ENCODE data around the gene OAS3.

The OAS3 gene

DNA sequence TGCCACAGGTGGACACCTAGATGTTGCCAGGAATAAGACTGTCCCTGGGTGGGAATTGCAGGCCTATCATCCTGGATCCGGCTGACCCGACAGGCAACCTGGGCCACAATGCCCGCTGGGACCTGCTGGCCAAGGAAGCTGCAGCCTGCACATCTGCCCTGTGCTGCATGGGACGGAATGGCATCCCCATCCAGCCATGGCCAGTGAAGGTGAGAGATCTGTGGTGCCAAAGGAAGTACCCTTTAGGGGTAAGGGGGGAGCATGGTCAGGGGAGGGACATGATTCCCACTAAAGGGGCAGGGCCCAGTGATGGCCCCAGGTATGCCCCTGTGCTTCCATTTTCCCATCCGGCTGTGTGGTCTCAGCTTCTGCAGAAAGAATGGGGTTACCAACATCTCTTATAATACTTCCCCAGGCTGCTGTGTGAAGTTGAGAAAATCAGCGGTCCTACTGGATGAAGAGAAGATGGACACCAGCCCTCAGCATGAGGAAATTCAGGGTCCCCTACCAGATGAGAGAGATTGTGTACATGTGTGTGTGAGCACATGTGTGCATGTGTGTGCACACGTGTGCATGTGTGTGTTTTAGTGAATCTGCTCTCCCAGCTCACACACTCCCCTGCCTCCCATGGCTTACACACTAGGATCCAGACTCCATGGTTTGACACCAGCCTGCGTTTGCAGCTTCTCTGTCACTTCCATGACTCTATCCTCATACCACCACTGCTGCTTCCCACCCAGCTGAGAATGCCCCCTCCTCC is 31.5 kb downstream of the OAS3 start:
- H2AFZ ChIP-seq (ENCODE audit: low read depth, low read length): no peak overlapping the region
- H3K4me1 ChIP-seq (ENCODE audit: insufficient read depth, low read length): no peaks in the 10 kb centered on the region
- no peaks in the 10 kb centered on the region for H3K9me3 ChIP-seq (ENCODE audit: low read length)
- no peak overlapping the region for H3K4me3 ChIP-seq (ENCODE audit: low read length)
- H3K36me3 ChIP-seq (ENCODE audit: insufficient read depth, low read length): no peaks in the 10 kb centered on the region
- H3K27me3 ChIP-seq (ENCODE audit: insufficient read depth, low read length): peaks cover 5% of the 10 kb centered on the region

GRCh38 chr12:112970391-112970790 is 32.1 kb downstream of the OAS3 start:
- Histone ChIP-seq H3K4me3 (ENCODE audit: low read length) (no peak overlapping the region), H3K36me3 (ENCODE audit: insufficient read depth, low read length) (no peaks in the 10 kb centered on the region), H3K4me1 (ENCODE audit: insufficient read depth, low read length) (no peaks in the 10 kb centered on the region), H3K27me3 (ENCODE audit: insufficient read depth, low read length) (peaks cover 5% of the 10 kb centered on the region), H3K9me3 (ENCODE audit: low read length) (no peaks in the 10 kb centered on the region), H2AFZ (ENCODE audit: low read depth, low read length) (no peak overlapping the region)

DNA sequence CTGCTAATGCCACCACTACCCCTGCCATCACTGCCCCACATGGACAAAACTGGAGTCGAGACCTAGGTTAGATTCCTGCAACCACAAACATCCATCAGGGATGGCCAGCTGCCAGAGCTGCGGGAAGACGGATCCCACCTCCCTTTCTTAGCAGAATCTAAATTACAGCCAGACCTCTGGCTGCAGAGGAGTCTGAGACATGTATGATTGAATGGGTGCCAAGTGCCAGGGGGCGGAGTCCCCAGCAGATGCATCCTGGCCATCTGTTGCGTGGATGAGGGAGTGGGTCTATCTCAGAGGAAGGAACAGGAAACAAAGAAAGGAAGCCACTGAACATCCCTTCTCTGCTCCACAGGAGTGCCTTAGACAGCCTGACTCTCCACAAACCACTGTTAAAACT is 33.0 kb downstream of the OAS3 start:
- H3K27me3 ChIP-seq (ENCODE audit: insufficient read depth, low read length): peaks cover 5% of the 10 kb centered on the region
- H2AFZ ChIP-seq (ENCODE audit: low read depth, low read length): no peak overlapping the region
- no peaks in the 10 kb centered on the region for H3K9me3 ChIP-seq (ENCODE audit: low read length)
- no peaks in the 10 kb centered on the region for H3K4me1 ChIP-seq (ENCODE audit: insufficient read depth, low read length)
- no peak overlapping the region for H3K4me3 ChIP-seq (ENCODE audit: low read length)
- no peaks in the 10 kb centered on the region for H3K36me3 ChIP-seq (ENCODE audit: insufficient read depth, low read length)

- no peaks in the 10 kb centered on the region for H3K9me3 ChIP-seq (ENCODE audit: low read length)
- no peaks in the 10 kb centered on the region for H3K36me3 ChIP-seq (ENCODE audit: insufficient read depth, low read length)
- no peak overlapping the region for H2AFZ ChIP-seq (ENCODE audit: low read depth, low read length)
- peaks cover 5% of the 10 kb centered on the region for H3K27me3 ChIP-seq (ENCODE audit: insufficient read depth, low read length)
- no peaks in the 10 kb centered on the region for H3K4me1 ChIP-seq (ENCODE audit: insufficient read depth, low read length)
- H3K4me3 ChIP-seq (ENCODE audit: low read length): no peak overlapping the region
Observed at GRCh38 chr12:112973011-112973735, 34.9 kb downstream of the OAS3 start.

DNA sequence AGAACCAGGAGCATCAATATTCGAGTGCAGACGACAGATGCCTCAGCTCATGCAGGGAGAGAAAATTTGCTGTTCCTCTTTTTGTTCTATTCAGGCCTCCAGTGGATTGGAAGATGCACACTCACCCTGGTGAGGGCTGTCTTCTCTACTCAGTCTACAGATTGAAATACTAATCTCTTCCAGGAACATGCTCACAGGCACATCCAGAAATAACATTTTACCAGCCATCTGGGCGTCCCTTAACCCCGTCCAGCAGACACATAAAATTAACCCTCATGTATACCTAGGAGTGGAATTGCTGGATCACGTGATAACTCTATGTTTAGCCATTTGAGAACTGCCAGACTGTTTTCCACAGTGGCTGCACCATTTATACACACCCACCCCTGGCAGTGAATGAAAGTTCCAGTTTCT is 35.6 kb downstream of the OAS3 start:
- Histone ChIP-seq H3K4me3 (ENCODE audit: low read length) (no peak overlapping the region), H2AFZ (ENCODE audit: low read depth, low read length) (no peak overlapping the region), H3K4me1 (ENCODE audit: insufficient read depth, low read length) (no peaks in the 10 kb centered on the region), H3K27me3 (ENCODE audit: insufficient read depth, low read length) (peaks cover 5% of the 10 kb centered on the region), H3K9me3 (ENCODE audit: low read length) (no peaks in the 10 kb centered on the region), H3K36me3 (ENCODE audit: insufficient read depth, low read length) (no peaks in the 10 kb centered on the region)

GRCh38 chr12:112974904-112975303 is 36.6 kb downstream of the OAS3 start:
- Histone ChIP-seq H3K4me3 (ENCODE audit: low read length) (no peak overlapping the region), H3K9me3 (ENCODE audit: low read length) (no peaks in the 10 kb centered on the region), H3K27me3 (ENCODE audit: insufficient read depth, low read length) (peaks cover 5% of the 10 kb centered on the region), H2AFZ (ENCODE audit: low read depth, low read length) (no peak overlapping the region), H3K4me1 (ENCODE audit: insufficient read depth, low read length) (no peaks in the 10 kb centered on the region), H3K36me3 (ENCODE audit: insufficient read depth, low read length) (no peaks in the 10 kb centered on the region)

DNA sequence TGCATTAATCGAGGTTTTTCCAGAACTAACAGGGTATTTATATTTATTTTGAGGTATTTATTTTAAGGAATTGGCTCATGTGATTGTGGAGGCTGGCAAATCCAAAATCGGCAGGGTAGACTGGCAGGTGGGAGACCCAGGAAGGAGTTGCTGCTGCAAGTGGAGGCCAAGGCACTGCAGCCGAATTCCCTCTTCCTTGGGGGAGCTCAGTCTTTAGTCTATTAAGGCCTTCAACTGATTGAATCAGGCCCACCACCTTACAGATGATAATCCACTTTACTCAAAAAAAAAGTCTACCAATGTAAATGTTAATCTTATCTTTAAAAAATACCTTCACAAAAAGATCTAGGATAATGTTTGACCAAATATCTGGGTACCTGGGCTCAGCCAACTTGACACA is 38.9 kb downstream of the OAS3 start:
- no peaks in the 10 kb centered on the region for H3K36me3 ChIP-seq (ENCODE audit: insufficient read depth, low read length)
- no peaks in the 10 kb centered on the region for H3K27me3 ChIP-seq (ENCODE audit: insufficient read depth, low read length)
- H3K9me3 ChIP-seq (ENCODE audit: low read length): no peaks in the 10 kb centered on the region
- H3K4me3 ChIP-seq (ENCODE audit: low read length): no peak overlapping the region
- H3K4me1 ChIP-seq (ENCODE audit: insufficient read depth, low read length): no peaks in the 10 kb centered on the region
- H2AFZ ChIP-seq (ENCODE audit: low read depth, low read length): no peak overlapping the region

DNA sequence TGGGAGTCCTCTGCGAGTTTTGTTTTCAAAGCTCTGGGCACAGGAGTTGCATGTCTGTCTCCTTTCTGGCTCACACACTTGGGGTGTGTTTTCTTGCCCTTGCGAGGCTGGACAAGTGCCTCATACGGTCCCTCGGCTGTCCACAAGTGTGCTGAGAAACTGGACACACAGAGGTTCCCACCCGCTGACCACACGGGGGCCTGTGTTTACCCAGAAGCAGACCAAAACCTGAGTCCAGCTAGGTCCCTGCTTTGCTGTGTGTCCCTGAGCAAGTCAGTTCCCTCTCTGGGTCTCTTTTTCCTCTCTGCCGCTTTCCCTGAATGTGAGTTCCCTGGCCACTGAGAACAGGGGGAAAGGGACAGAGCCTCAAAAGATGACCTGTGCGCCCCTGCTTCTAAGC is 39.4 kb downstream of the OAS3 start:
- no peaks in the 10 kb centered on the region for H3K27me3 ChIP-seq (ENCODE audit: insufficient read depth, low read length)
- H3K4me3 ChIP-seq (ENCODE audit: low read length): no peak overlapping the region
- H3K9me3 ChIP-seq (ENCODE audit: low read length): no peaks in the 10 kb centered on the region
- H2AFZ ChIP-seq (ENCODE audit: low read depth, low read length): no peak overlapping the region
- no peaks in the 10 kb centered on the region for H3K36me3 ChIP-seq (ENCODE audit: insufficient read depth, low read length)
- H3K4me1 ChIP-seq (ENCODE audit: insufficient read depth, low read length): no peaks in the 10 kb centered on the region

DNA sequence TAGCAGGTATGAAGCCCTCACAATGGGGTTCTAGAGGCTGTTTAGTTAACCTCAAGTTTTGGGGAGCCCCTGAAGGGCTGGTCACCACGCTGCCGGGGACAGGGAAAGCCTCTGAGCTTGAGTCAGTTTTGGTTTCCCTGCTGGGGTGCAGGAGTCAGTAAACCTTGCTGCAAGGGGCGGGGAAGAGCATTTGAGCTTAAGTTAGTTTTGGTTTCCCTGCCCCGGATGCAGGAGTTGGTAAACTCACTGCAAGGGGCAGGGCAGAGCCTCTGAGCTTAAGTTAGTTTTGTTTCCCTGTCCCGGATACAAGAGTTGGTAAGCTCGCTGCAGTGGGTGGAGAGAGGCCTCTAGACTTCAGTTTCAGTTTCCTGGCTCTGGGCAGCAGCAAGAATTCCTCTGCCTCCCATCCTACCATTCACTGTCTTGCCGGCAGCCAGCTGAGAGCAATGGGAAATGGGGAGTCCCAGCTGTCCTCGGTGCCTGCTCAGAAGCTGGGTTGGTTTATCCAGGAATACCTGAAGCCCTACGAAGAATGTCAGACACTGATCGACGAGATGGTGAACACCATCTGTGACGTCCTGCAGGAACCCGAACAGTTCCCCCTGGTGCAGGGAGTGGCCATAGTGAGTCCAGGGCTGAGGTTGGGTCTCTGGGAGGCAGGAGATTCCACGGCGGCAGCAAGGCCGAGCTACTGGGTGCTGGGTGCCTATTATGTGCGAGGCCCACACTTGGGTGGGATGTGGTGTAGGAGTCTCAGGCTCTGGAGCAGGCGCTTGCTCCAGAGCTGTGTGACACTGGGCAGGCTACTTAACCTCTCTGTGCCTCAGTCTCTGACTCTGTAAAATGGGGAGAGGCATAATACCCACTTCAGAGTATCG is 40.1 kb downstream of the OAS3 start, which contains the start of gene OAS2:
Gene OAS2 (plus strand): TSS at position 357 of the 878 bp plus-strand sequence. CDS start 90 bp downstream, at position 447.
- no peaks in the 10 kb centered on the region for H3K27me3 ChIP-seq (ENCODE audit: insufficient read depth, low read length)
- H3K4me3 ChIP-seq (ENCODE audit: low read length): no peak within 1 kb of the TSS
- H3K36me3 ChIP-seq (ENCODE audit: insufficient read depth, low read length): no peaks in the 10 kb centered on the region
- no peak within 1 kb of the TSS for H2AFZ ChIP-seq (ENCODE audit: low read depth, low read length)
- H3K9me3 ChIP-seq (ENCODE audit: low read length): no peaks in the 10 kb centered on the region
- no peaks in the 10 kb centered on the region for H3K4me1 ChIP-seq (ENCODE audit: insufficient read depth, low read length)

GRCh38 chr12:112979041-112979680 is 40.9 kb downstream of the OAS3 start:
- H2AFZ ChIP-seq (ENCODE audit: low read depth, low read length): no peak overlapping the region
- no peaks in the 10 kb centered on the region for H3K27me3 ChIP-seq (ENCODE audit: insufficient read depth, low read length)
- no peaks in the 10 kb centered on the region for H3K4me1 ChIP-seq (ENCODE audit: insufficient read depth, low read length)
- H3K9me3 ChIP-seq (ENCODE audit: low read length): no peaks in the 10 kb centered on the region
- no peaks in the 10 kb centered on the region for H3K36me3 ChIP-seq (ENCODE audit: insufficient read depth, low read length)
- no peak overlapping the region for H3K4me3 ChIP-seq (ENCODE audit: low read length)

DNA sequence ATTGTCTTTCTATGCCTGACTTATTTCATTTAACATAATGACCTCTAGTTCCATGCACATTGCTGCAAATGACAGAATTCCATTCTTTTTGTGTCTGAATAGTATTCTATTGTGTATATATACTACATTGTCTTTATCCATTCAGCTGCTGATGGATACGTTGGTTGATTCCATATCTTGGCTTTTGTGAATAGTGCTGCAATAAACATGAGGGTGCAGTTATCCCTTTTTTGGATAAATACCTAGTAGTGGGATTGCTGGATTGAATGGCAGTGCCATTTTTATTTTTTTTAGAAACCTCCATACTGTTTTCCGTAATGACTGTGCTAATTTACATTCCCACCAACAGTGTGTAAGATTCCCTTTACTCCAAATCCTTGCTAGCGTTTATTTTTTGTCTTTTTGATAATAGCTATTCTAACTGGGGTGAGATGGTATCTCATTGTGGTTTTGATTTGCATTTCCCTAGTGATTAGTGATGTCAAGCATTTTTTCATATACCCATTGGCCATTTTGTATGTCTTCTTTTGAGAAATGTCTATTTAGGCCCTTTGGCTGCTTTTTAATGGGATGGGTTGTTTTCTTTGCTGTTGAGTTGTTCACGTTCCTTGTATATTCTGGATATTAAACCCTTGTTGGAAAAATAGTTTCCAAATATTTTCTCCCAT is 42.4 kb downstream of the OAS3 start:
- Histone ChIP-seq H3K9me3 (ENCODE audit: low read length) (no peaks in the 10 kb centered on the region), H3K4me3 (ENCODE audit: low read length) (no peak overlapping the region), H3K36me3 (ENCODE audit: insufficient read depth, low read length) (no peaks in the 10 kb centered on the region), H2AFZ (ENCODE audit: low read depth, low read length) (no peak overlapping the region), H3K4me1 (ENCODE audit: insufficient read depth, low read length) (no peaks in the 10 kb centered on the region), H3K27me3 (ENCODE audit: insufficient read depth, low read length) (no peaks in the 10 kb centered on the region)

- Histone ChIP-seq H3K4me3 (ENCODE audit: low read length) (no peak overlapping the region), H3K9me3 (ENCODE audit: low read length) (no peaks in the 10 kb centered on the region), H3K4me1 (ENCODE audit: insufficient read depth, low read length) (no peaks in the 10 kb centered on the region), H3K27me3 (ENCODE audit: insufficient read depth, low read length) (peaks cover 4% of the 10 kb centered on the region), H3K36me3 (ENCODE audit: insufficient read depth, low read length) (no peaks in the 10 kb centered on the region), H2AFZ (ENCODE audit: low read depth, low read length) (no peak overlapping the region)
Observed at GRCh38 chr12:112985642-112986290, 47.5 kb downstream of the OAS3 start.
